ENCODE results near the gene CD27. TPM values are rescaled to one million over a fixed set of nuclear protein-coding genes. Genes with fewer than 3 reads are reported as not detected.
A peak's percentile ranks its signal among the peaks of the same experiment; 100 is the strongest.
"Not testable (repeated sequence)": the region's sequence is repeated elsewhere in the genome, so short reads cannot be mapped to it uniquely, and the experiment has no call there.

Gene CD27
- polyA plus RNA-seq, 3 donors: 0.08 to 1.2 (median 0.88) TPM

DNA sequence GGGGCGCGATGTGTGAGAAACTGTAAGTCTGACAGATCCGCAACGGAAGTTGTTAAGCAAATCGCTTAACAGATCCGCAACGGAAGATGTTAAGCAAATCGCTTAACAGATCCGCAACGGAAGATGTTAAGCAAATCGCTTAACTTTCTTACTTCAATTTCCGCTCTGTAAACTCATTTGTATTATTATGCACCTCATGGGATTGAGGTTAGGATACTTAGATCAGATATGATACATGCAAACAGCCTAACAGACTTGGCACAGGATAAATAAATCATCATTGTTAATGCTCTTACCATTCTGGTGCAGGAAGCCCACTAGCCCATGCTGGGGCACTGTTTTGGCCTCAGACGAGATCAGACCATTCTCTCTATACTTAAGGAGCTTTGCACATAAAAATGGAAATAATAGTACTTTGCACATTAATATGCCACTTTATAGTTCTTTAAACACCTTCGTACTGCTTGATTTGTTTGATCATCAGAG, 49.5 kb downstream of the CD27 start:
- no CpG with 5 or more reads among the region's 14 CpGs for WGBS (ENCODE audit: insufficient coverage)
- peaks cover 64% of the 10 kb centered on the region for H3K79me2 ChIP-seq (ENCODE audit: insufficient read depth, low read length)
- H3K4me3 ChIP-seq (replicated peaks in 1 of 3; ENCODE audit: low read depth in 2 of 3, low read length in 3 of 3): peak overlapping the region; percentile 61 to 92 (median 90)

DNA sequence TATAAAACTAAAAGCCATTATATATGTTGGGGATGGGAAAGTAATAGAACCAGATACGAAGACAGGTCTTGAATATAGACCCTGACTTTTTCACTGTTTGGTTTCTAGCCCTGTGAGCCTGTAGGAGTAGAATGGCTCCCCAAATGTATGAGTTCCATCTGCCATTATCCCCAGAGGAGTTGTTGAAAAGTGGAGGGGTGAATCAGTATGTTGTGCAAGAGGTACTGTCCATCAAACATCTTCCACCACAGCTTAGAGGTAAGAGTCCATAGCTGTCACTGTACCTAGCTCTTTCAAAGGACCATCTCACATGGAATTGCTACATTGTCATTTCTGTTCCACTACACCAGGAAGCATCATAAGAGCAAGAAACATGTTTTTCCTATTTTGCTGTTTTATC, 50.2 kb downstream of the CD27 start:
- WGBS (ENCODE audit: insufficient coverage): no CpG with 5 or more reads among the region's 1 CpG
- H3K4me3 ChIP-seq (replicated peaks in 1 of 3; ENCODE audit: low read depth in 2 of 3, low read length in 3 of 3): peak overlapping the region in 1 of 3 experiments; percentile 92
- peaks cover 22% of the 10 kb centered on the region for H3K4me1 Mint-ChIP-seq
- H3K9ac ChIP-seq (ENCODE audit: insufficient read depth, low read length, poor library complexity, severe bottlenecking): no peak overlapping the region
- TF ChIP-seq, protein P1, sequence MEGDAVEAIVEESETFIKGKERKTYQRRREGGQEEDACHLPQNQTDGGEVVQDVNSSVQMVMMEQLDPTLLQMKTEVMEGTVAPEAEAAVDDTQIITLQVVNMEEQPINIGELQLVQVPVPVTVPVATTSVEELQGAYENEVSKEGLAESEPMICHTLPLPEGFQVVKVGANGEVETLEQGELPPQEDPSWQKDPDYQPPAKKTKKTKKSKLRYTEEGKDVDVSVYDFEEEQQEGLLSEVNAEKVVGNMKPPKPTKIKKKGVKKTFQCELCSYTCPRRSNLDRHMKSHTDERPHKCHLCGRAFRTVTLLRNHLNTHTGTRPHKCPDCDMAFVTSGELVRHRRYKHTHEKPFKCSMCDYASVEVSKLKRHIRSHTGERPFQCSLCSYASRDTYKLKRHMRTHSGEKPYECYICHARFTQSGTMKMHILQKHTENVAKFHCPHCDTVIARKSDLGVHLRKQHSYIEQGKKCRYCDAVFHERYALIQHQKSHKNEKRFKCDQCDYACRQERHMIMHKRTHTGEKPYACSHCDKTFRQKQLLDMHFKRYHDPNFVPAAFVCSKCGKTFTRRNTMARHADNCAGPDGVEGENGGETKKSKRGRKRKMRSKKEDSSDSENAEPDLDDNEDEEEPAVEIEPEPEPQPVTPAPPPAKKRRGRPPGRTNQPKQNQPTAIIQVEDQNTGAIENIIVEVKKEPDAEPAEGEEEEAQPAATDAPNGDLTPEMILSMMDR (IDR thresholded peaks at IDR 0.05): no peak
- H2AFZ ChIP-seq (ENCODE audit: insufficient read depth, low read depth, low read length, poor library complexity, severe bottlenecking): no peak overlapping the region
- H3K4me3 Mint-ChIP-seq: peak overlapping the region in 1 of 2 donors; percentile 98
- H3K27me3 ChIP-seq (ENCODE audit: control insufficient read depth in 2 of 2, insufficient read depth in 2 of 2, low read length in 2 of 2): no peaks in the 10 kb centered on the region
- intact Hi-C loops (cut with micrococcal nuclease): loop anchor here in 1 of 2 donors (5.0 kb wide), 1 partner anchor 37 kb away; the partner anchor contains the start of gene GAPDH
- H3K27me3 Mint-ChIP-seq (ENCODE audit: low read depth in 3 of 3): peaks cover 0 to 3% (median 0%) of the 10 kb centered on the region in 3 donors
- H3K4me2 ChIP-seq (replicated peaks; ENCODE audit: extremely low read depth, low read length, poor library complexity, severe bottlenecking): peak overlapping the region; percentile 93
- peak in 1 of 3 donors; percentile 19 for DNase-seq
- H3K79me2 ChIP-seq (ENCODE audit: insufficient read depth, low read length): peaks cover 71% of the 10 kb centered on the region
- H3K9me3 Mint-ChIP-seq: no peaks in the 10 kb centered on the region
- H3K27ac ChIP-seq (ENCODE audit: low read depth in 1 of 2, low read length in 2 of 2): peak overlapping the region in 1 of 2 donors; percentile 62
- H3K36me3 Mint-ChIP-seq: peaks cover 25 to 45% of the 10 kb centered on the region in 2 donors
- peak overlapping the region in 6 of 7 donors; percentile 5 to 96 (median 74) for H3K27ac Mint-ChIP-seq
- no peaks in the 10 kb centered on the region for H3K9me3 ChIP-seq (replicated peaks in 1 of 2; ENCODE audit: control insufficient read depth in 1 of 2, insufficient read depth in 1 of 2, low read length in 2 of 2)
- peaks cover 20 to 30% of the 10 kb centered on the region in 2 donors for H3K4me1 ChIP-seq (ENCODE audit: control insufficient read depth in 1 of 2, insufficient read depth in 2 of 2, low read length in 2 of 2)
- H4K20me1 ChIP-seq (ENCODE audit: insufficient read depth, low read length): peaks cover 10% of the 10 kb centered on the region
- H3K36me3 ChIP-seq (replicated peaks in 1 of 2; ENCODE audit: control insufficient read depth in 1 of 2, insufficient read depth in 2 of 2, low read length in 2 of 2): peaks cover 40 to 52% of the 10 kb centered on the region in 2 donors

More for the DNA sequence above, 49.5 kb downstream of the CD27 start:
- Mint-ChIP-seq H3K9me3 (no peaks in the 10 kb centered on the region), H3K4me1 (peaks cover 22% of the 10 kb centered on the region), H3K27me3 (ENCODE audit: low read depth in 3 of 3) (peaks cover 0 to 3% (median 0%) of the 10 kb centered on the region in 3 donors), H3K4me3 (peak overlapping the region; percentile 97 to 98), H3K27ac (peak overlapping the region; percentile 74 to 99 (median 96)), H3K36me3 (peaks cover 22 to 41% of the 10 kb centered on the region in 2 donors)
- peaks cover 34 to 45% of the 10 kb centered on the region in 2 donors for H3K36me3 ChIP-seq (replicated peaks in 1 of 2; ENCODE audit: control insufficient read depth in 1 of 2, insufficient read depth in 2 of 2, low read length in 2 of 2)
- TF ChIP-seq, protein P1 (IDR thresholded peaks at IDR 0.05): no peak
- peak overlapping the region; percentile 6 for H3K9ac ChIP-seq (ENCODE audit: insufficient read depth, low read length, poor library complexity, severe bottlenecking)
- peak overlapping the region; percentile 62 to 88 for H3K27ac ChIP-seq (ENCODE audit: low read depth in 1 of 2, low read length in 2 of 2)
- intact Hi-C loops (cut with micrococcal nuclease): no loop called here
- no peak for DNase-seq
- H3K4me2 ChIP-seq (replicated peaks; ENCODE audit: extremely low read depth, low read length, poor library complexity, severe bottlenecking): peak overlapping the region; percentile 93
- peak overlapping the region; percentile 94 for H2AFZ ChIP-seq (ENCODE audit: insufficient read depth, low read depth, low read length, poor library complexity, severe bottlenecking)
- no peaks in the 10 kb centered on the region for H3K9me3 ChIP-seq (replicated peaks in 1 of 2; ENCODE audit: control insufficient read depth in 1 of 2, insufficient read depth in 1 of 2, low read length in 2 of 2)
- H3K27me3 ChIP-seq (ENCODE audit: control insufficient read depth in 2 of 2, insufficient read depth in 2 of 2, low read length in 2 of 2): no peaks in the 10 kb centered on the region
- peaks cover 10% of the 10 kb centered on the region for H4K20me1 ChIP-seq (ENCODE audit: insufficient read depth, low read length)
- peaks cover 20 to 30% of the 10 kb centered on the region in 2 donors for H3K4me1 ChIP-seq (ENCODE audit: control insufficient read depth in 1 of 2, insufficient read depth in 2 of 2, low read length in 2 of 2)

DNA sequence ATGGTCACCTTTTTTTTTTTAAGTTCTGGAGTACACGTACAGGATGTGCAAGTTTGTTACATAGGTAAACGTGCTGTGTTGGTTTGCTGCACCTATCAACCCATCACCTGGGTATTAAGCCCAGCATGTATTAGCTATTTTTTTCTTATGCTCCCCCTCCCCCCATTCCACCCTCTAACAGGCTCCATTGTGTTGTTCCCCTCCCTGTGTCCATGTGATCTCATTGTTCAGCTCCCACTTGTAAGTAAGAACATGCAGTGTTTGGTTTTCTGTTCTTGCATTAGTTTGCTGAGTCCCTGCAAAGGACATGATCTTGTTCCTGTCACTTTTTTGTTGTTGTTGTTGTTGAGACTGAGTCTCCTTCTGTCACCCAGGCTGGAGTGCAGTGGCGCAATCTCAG, 52.5 kb downstream of the CD27 start:
- H3K9me3 ChIP-seq (replicated peaks in 1 of 2; ENCODE audit: control insufficient read depth in 1 of 2, insufficient read depth in 1 of 2, low read length in 2 of 2); H3K9me3 Mint-ChIP-seq; H3K27me3 Mint-ChIP-seq (ENCODE audit: low read depth in 3 of 3); H3K4me3 Mint-ChIP-seq; H3K4me2 ChIP-seq (replicated peaks; ENCODE audit: extremely low read depth, low read length, poor library complexity, severe bottlenecking); H3K9ac ChIP-seq (ENCODE audit: insufficient read depth, low read length, poor library complexity, severe bottlenecking); H4K20me1 ChIP-seq (ENCODE audit: insufficient read depth, low read length); H2AFZ ChIP-seq (ENCODE audit: insufficient read depth, low read depth, low read length, poor library complexity, severe bottlenecking); H3K27ac ChIP-seq (ENCODE audit: low read depth in 1 of 2, low read length in 2 of 2); H3K27me3 ChIP-seq (ENCODE audit: control insufficient read depth in 2 of 2, insufficient read depth in 2 of 2, low read length in 2 of 2); DNase-seq; H3K4me3 ChIP-seq (replicated peaks in 1 of 3; ENCODE audit: low read depth in 2 of 3, low read length in 3 of 3): not testable (repeated sequence)
- intact Hi-C loops (cut with micrococcal nuclease): loop anchor here in 1 of 2 donors (5.0 kb wide), 1 partner anchor 35 kb away; the partner anchor contains the start of gene GAPDH
- Histone ChIP-seq H3K4me1 (ENCODE audit: control insufficient read depth in 1 of 2, insufficient read depth in 2 of 2, low read length in 2 of 2) (peaks cover 19 to 26% of the 10 kb centered on the region in 2 donors), H3K36me3 (replicated peaks in 1 of 2; ENCODE audit: control insufficient read depth in 1 of 2, insufficient read depth in 2 of 2, low read length in 2 of 2) (peaks cover 50 to 62% of the 10 kb centered on the region in 2 donors), H3K79me2 (ENCODE audit: insufficient read depth, low read length) (peaks cover 87% of the 10 kb centered on the region)
- Mint-ChIP-seq H3K27ac (peak overlapping the region in 1 of 7 donors; percentile 76), H3K4me1 (peaks cover 20% of the 10 kb centered on the region), H3K36me3 (peaks cover 19 to 39% of the 10 kb centered on the region in 2 donors)
- WGBS (ENCODE audit: insufficient coverage): no CpG with 5 or more reads among the region's 3 CpGs
